PFSK-1 (cell line): ENCODE measurements around the gene NPR1.

Experiments used
- FOXP2 ChIP-seq: optimal IDR thresholded peaks from 2 replicates; pipeline ENCODE3; 2011; ENCODE audit warnings: borderline replicate concordance, control low read depth, inconsistent platforms; ENCODE audit not compliant: insufficient read depth; ENCODE audit errors: extremely low read length, extremely low read depth
- POLR2AphosphoS5 ChIP-seq: IDR thresholded peaks from 2 replicates; pipeline ENCODE4 v1.6.1; 2012; ENCODE audit warnings: low read depth, mild to moderate bottlenecking, control low read depth, low read length, moderate library complexity
- REST ChIP-seq, 2 experiments: IDR thresholded peaks; 2 replicates each; pipeline versions ENCODE4 v1.6.1 to v1.8.0; 2011 to 2012; ENCODE audit warnings: low read depth in 2 of 2, low read length in 2 of 2, control low read depth in 1 of 2, inconsistent platforms in 1 of 2, mild to moderate bottlenecking in 1 of 2, moderate library complexity in 1 of 2; ENCODE audit not compliant: insufficient read depth in 1 of 2
- SIN3A ChIP-seq: IDR thresholded peaks from 2 replicates; pipeline ENCODE4 v1.6.1; 2012; ENCODE audit warnings: mild to moderate bottlenecking, low read length, moderate library complexity, borderline replicate concordance; ENCODE audit not compliant: insufficient read depth
- TAF1 ChIP-seq: IDR thresholded peaks from 2 replicates; pipeline ENCODE4 v1.6.1; 2012; ENCODE audit warnings: low read length, control low read depth, borderline replicate concordance; ENCODE audit not compliant: insufficient read depth

The NPR1 gene

GRCh38 chr1:153730468-153730988 lies 52.0 kb downstream of the NPR1 start:
- TF ChIP-seq POLR2AphosphoS5, result no peak
- no peak for TF ChIP-seq FOXP2
- TF ChIP-seq SIN3A, result no peak
- TF ChIP-seq REST (IDR thresholded peaks at IDR 0.05; ENCODE audit: insufficient read depth in 1 of 2, low read depth in 2 of 2, low read length in 2 of 2), result no peak
- TF ChIP-seq TAF1, result no peak

- TF ChIP-seq REST (IDR thresholded peaks at IDR 0.05; ENCODE audit: insufficient read depth in 1 of 2, low read depth in 2 of 2, low read length in 2 of 2) (no peak), TAF1 (no peak), POLR2AphosphoS5 (no peak)
Observed at GRCh38 chr1:153733970-153734369, 55.5 kb downstream of the NPR1 start.

GRCh38 chr1:153734396-153735089 lies 56.1 kb downstream of the NPR1 start:
- TF ChIP-seq SIN3A (no peak), POLR2AphosphoS5 (no peak), TAF1 (no peak), REST (IDR thresholded peaks at IDR 0.05; ENCODE audit: insufficient read depth in 1 of 2, low read depth in 2 of 2, low read length in 2 of 2) (no peak)

- TF ChIP-seq FOXP2, result no peak
- no peak for TF ChIP-seq REST (IDR thresholded peaks at IDR 0.05; ENCODE audit: insufficient read depth in 1 of 2, low read depth in 2 of 2, low read length in 2 of 2)
- no peak for TF ChIP-seq TAF1
- TF ChIP-seq POLR2AphosphoS5, result no peak
- TF ChIP-seq SIN3A, result no peak
Observed at GRCh38 chr1:153735090-153735420, 56.6 kb downstream of the NPR1 start.

GRCh38 chr1:153741986-153742385 lies 63.5 kb downstream of the NPR1 start:
- TF ChIP-seq TAF1 (no peak), POLR2AphosphoS5 (no peak), FOXP2 (no peak)
